Measurements from ENCODE around the gene PDE4D.

GRCh38 chr5:59301727-59302126, 591.8 kb downstream of the PDE4D start:
- TF ChIP-seq EZH2phosphoT487 (IDR thresholded peaks at IDR 0.05; ENCODE audit: insufficient read depth, low read depth) (no peak), EZH2 (IDR thresholded peaks at IDR 0.05; ENCODE audit: insufficient read depth, poor library complexity, severe bottlenecking) (no peak)

Data from GM23248 (cell line).